IMR-90 (cell line): ENCODE measurements around the gene ZNF19. TPM values are rescaled to one million over a fixed set of nuclear protein-coding genes. Genes with fewer than 3 reads are reported as not detected.

Source experiments
- ATAC-seq: fragments of 200-7000 bp; cut with Tn5 transposase; 2 replicates; pipeline ENCODE4 v1.9.1; 2020; ENCODE audit warnings: low read depth, mild to moderate bottlenecking, moderate library complexity
- BruUV-seq: library from RNA; stranded (reverse); fragments of 400-500 nt; replicated peaks from 2 replicates; lab custom pipeline; 2021; lab: Mats Ljungman, UMichigan
- CTCF ChIA-PET: fragments of 300-600 bp; formaldehyde crosslinking; extraction: SDS; loops from one replicate; lab custom pipeline; 2021; ENCODE audit warnings: antibody characterized with exemption; lab: Yijun Ruan, JAX
- POLR2A ChIA-PET: fragments of 300-600 bp; sonication (Branson Sonifier 250); formaldehyde crosslinking; loops from one replicate; lab custom pipeline; 2022; ENCODE audit warnings: antibody characterized with exemption; ENCODE audit not compliant: unreplicated experiment; lab: Charles Lee
- DNase-seq: peaks from one replicate; pipeline ENCODE4 v3.0.0; 2013
- H2AFZ ChIP-seq: replicated peaks from 2 replicates; pipeline ENCODE3; 2013; ENCODE audit warnings: low read length, mild to moderate bottlenecking; ENCODE audit not compliant: poor library complexity
- H2AK5ac ChIP-seq: 2 replicates; pipeline ENCODE4 v1.6.1; 2013; ENCODE audit warnings: low read depth, low read length, inconsistent platforms
- H2AK9ac ChIP-seq: replicated peaks from 2 replicates; pipeline ENCODE3; 2013; ENCODE audit warnings: mild to moderate bottlenecking, low read depth, low read length, moderate library complexity; ENCODE audit not compliant: poor library complexity
- H2BK120ac ChIP-seq: 2 replicates; pipeline ENCODE4 v1.6.1; 2013; ENCODE audit warnings: low read depth, low read length, inconsistent platforms
- H2BK15ac ChIP-seq: 3 replicates; pipeline ENCODE4 v1.6.1; 2013; ENCODE audit warnings: low read depth, low read length, inconsistent platforms
- H2BK20ac ChIP-seq: 2 replicates; pipeline ENCODE4 v1.6.1; 2013; ENCODE audit warnings: low read depth, mild to moderate bottlenecking, inconsistent platforms, low read length, moderate library complexity
- H2BK5ac ChIP-seq: 2 replicates; pipeline ENCODE4 v1.6.1; 2013; ENCODE audit warnings: mild to moderate bottlenecking, low read depth, low read length, inconsistent platforms; ENCODE audit not compliant: poor library complexity, severe bottlenecking
- H3K14ac ChIP-seq: replicated peaks from 2 replicates; pipeline ENCODE4 v1.6.1; 2013; ENCODE audit warnings: low read depth, low read length, inconsistent platforms
- H3K18ac ChIP-seq: 2 replicates; pipeline ENCODE4 v1.6.1; 2013; ENCODE audit warnings: low read depth, low read length, control low read depth
- H3K23ac ChIP-seq: 2 replicates; pipeline ENCODE4 v1.6.1; 2013; ENCODE audit warnings: low read depth, low read length, inconsistent platforms
- H3K27ac ChIP-seq: 2 replicates; pipeline ENCODE4 v1.5.1; 2013; ENCODE audit warnings: mild to moderate bottlenecking, control low read depth, low read length; ENCODE audit not compliant: insufficient read depth
- H3K27me3 ChIP-seq: 2 replicates; pipeline ENCODE4 v1.6.1; 2013; ENCODE audit warnings: low read length; ENCODE audit not compliant: control insufficient read depth, insufficient read depth
- H3K36me3 ChIP-seq: 2 replicates; pipeline ENCODE4 v1.6.1; 2013; ENCODE audit warnings: low read length, mixed read lengths; ENCODE audit not compliant: control insufficient read depth, insufficient read depth
- H3K4ac ChIP-seq: 2 replicates; pipeline ENCODE4 v1.6.1; 2013; ENCODE audit warnings: low read depth, low read length, inconsistent platforms
- H3K4me1 ChIP-seq: 2 replicates; pipeline ENCODE4 v1.6.1; 2013; ENCODE audit warnings: low read length, mixed read lengths; ENCODE audit not compliant: control insufficient read depth, insufficient read depth
- H3K4me2 ChIP-seq: 2 replicates; pipeline ENCODE4 v1.6.1; 2013; ENCODE audit warnings: low read depth, mild to moderate bottlenecking, control low read depth, low read length, moderate library complexity
- H3K4me3 ChIP-seq: 2 replicates; pipeline ENCODE4 v1.5.1; 2013; ENCODE audit warnings: low read depth, mild to moderate bottlenecking, control low read depth, low read length, moderate library complexity; ENCODE audit not compliant: insufficient read depth
- H3K56ac ChIP-seq: 2 replicates; pipeline ENCODE4 v1.6.1; 2013; ENCODE audit warnings: low read length, inconsistent platforms; ENCODE audit not compliant: insufficient read depth; ENCODE audit errors: extremely low read depth
- H3K79me1 ChIP-seq, 2 experiments: 2 replicates each; pipeline ENCODE4 v1.6.1; 2013; ENCODE audit warnings: low read length in 2 of 2, inconsistent platforms in 1 of 2, low read depth in 1 of 2
- H3K9ac ChIP-seq: 2 replicates; pipeline ENCODE4 v1.6.1; 2013; ENCODE audit warnings: low read depth, low read length, control low read depth
- H3K9me1 ChIP-seq: 2 replicates; pipeline ENCODE4 v1.6.1; 2013; ENCODE audit warnings: low read length, inconsistent platforms; ENCODE audit not compliant: insufficient read depth
- H3K9me3 ChIP-seq: 2 replicates; pipeline ENCODE4 v1.6.1; 2013; ENCODE audit warnings: low read length; ENCODE audit not compliant: control insufficient read depth, insufficient read depth
- H4K20me1 ChIP-seq: 2 replicates; pipeline ENCODE4 v1.6.1; 2013; ENCODE audit warnings: low read length, inconsistent platforms; ENCODE audit not compliant: insufficient read depth
- H4K5ac ChIP-seq: 2 replicates; pipeline ENCODE4 v1.6.1; 2013; ENCODE audit warnings: mild to moderate bottlenecking, low read depth, low read length, control low read depth
- H4K8ac ChIP-seq, 2 experiments: 2 replicates each; pipeline ENCODE4 v1.6.1; 2013; ENCODE audit warnings: low read depth in 2 of 2, low read length in 2 of 2, control low read depth in 1 of 2, inconsistent platforms in 1 of 2
- H4K91ac ChIP-seq: 2 replicates; pipeline ENCODE4 v1.6.1; 2013; ENCODE audit warnings: low read depth, low read length, inconsistent platforms; ENCODE audit not compliant: insufficient read depth
- CEBPB ChIP-seq: IDR thresholded peaks from 2 replicates; pipeline ENCODE4 v1.6.1; 2012; ENCODE audit warnings: low read depth, low read length, improper control_type of control experiment
- CHD1 ChIP-seq: IDR thresholded peaks from 2 replicates; pipeline ENCODE4 v1.6.1; 2012; ENCODE audit warnings: low read depth, low read length, improper control_type of control experiment
- FOS ChIP-seq: fragments of 150-350 bp; IDR thresholded peaks from 2 replicates; pipeline ENCODE4 v1.6.1; 2016; ENCODE audit warnings: low read depth, low read length
- MAZ ChIP-seq: IDR thresholded peaks from 2 replicates; pipeline ENCODE4 v1.6.1; 2012; ENCODE audit warnings: low read depth, mild to moderate bottlenecking, low read length, improper control_type of control experiment, moderate library complexity, borderline replicate concordance
- MXI1 ChIP-seq: IDR thresholded peaks from 2 replicates; pipeline ENCODE4 v1.6.1; 2012; ENCODE audit warnings: low read depth, mild to moderate bottlenecking, low read length, moderate library complexity, borderline replicate concordance
- POLR2A ChIP-seq: IDR thresholded peaks from 2 replicates; pipeline ENCODE4 v1.6.1; 2012; ENCODE audit warnings: mild to moderate bottlenecking, low read depth, low read length
- RAD21 ChIP-seq: IDR thresholded peaks from 2 replicates; pipeline ENCODE4 v1.6.1; 2012; ENCODE audit warnings: low read length, improper control_type of control experiment
- RCOR1 ChIP-seq: IDR thresholded peaks from 2 replicates; pipeline ENCODE4 v1.6.1; 2012; ENCODE audit warnings: mild to moderate bottlenecking, low read length, improper control_type of control experiment; ENCODE audit not compliant: insufficient replicate concordance
- RFX5 ChIP-seq: IDR thresholded peaks from 2 replicates; pipeline ENCODE4 v1.8.0; 2012; ENCODE audit warnings: low read depth, mild to moderate bottlenecking, low read length, moderate library complexity
- WGBS, 2 experiments: methylation state at CpG; one replicate each; pipeline versions ENCODE4 v1.1.5 to v1.1.7; 2013; ENCODE audit warnings: missing lambda C conversion rate in 2 of 2; ENCODE audit not compliant: insufficient read length in 1 of 2; ENCODE audit errors: extremely low coverage in 2 of 2; 5-methylcytosine and 5-hydroxymethylcytosine counted together
- dilution Hi-C: fragments of 300-500 bp; cut with HindIII; formaldehyde crosslinking; loops from one replicate; pipeline ENCODE4 v1.14.3; 2018; ENCODE audit warnings: low sequenced_read_pairs; ENCODE audit not compliant: unreplicated experiment
- in situ Hi-C: fragments of 300-500 bp; cut with MboI; formaldehyde crosslinking; loops from 3 replicates; pipeline ENCODE4 v1.14.3; 2019; ENCODE audit warnings: low sequenced_read_pairs, inconsistent platforms, mixed read lengths
- intact Hi-C: fragments of 100-400 bp; cut with micrococcal nuclease; formaldehyde crosslinking; loops from 2 replicates; pipeline ENCODE4 v1.10.0; 2022
- polyA plus RNA-seq, 3 experiments: library from polyadenylated mRNA; depleted of rRNA; stranded (reverse); fragments of >200 nt; gene quantifications; 2 replicates each; pipeline ENCODE4 v1.2.3, GENCODE V29; 2012; ENCODE audit warnings: low replicate concordance in 1 of 3
- total RNA-seq: library from RNA; depleted of rRNA; stranded (reverse); fragments of >200 nt; gene quantifications from 2 replicates; pipeline ENCODE4 v1.2.3, GENCODE V29; 2012

Gene ZNF19
- total and polyA plus RNA-seq, 2 of the 4 experiments (the other 2 are of a cell fraction), result 0.89 to 2.9 TPM

GRCh38 chr16:71492786-71493185 is 3.7 kb upstream of the ZNF19 start:
- ATAC-seq (no peak), DNase-seq (no peak)
- Histone ChIP-seq H2AFZ (no peak overlapping the region), H3K36me3 (no peaks in the 10 kb centered on the region), H2BK15ac (no peak overlapping the region), H3K9me1 (no peaks in the 10 kb centered on the region), H4K20me1 (no peaks in the 10 kb centered on the region), H4K8ac (no peak overlapping the region), H3K14ac (no peak overlapping the region), H3K9me3 (no peaks in the 10 kb centered on the region), H2BK20ac (no peak overlapping the region), H3K79me1 (no peaks in the 10 kb centered on the region), H3K9ac (no peak overlapping the region), H3K18ac (no peak overlapping the region), H4K5ac (no peak overlapping the region), H2BK120ac (no peak overlapping the region), H4K91ac (no peak overlapping the region), H3K4me2 (no peak overlapping the region), H2AK5ac (no peak overlapping the region), H3K56ac (no peak overlapping the region), H3K4ac (no peak overlapping the region), H2AK9ac (no peak overlapping the region), H3K4me1 (no peaks in the 10 kb centered on the region), H3K27ac (no peak overlapping the region), H3K4me3 (no peak overlapping the region), H2BK5ac (no peak overlapping the region), H3K27me3 (peaks cover 4% of the 10 kb centered on the region), H3K23ac (no peak overlapping the region)
- TF ChIP-seq CEBPB, result no peak
- no peak for TF ChIP-seq POLR2A
- no peak for TF ChIP-seq FOS
- TF ChIP-seq MXI1, result no peak
- no peak for TF ChIP-seq MAZ
- TF ChIP-seq RCOR1, result no peak
- TF ChIP-seq CHD1, result no peak
- TF ChIP-seq RFX5, result no peak
- TF ChIP-seq RAD21, result no peak
- ChIA-PET CTCF (no interaction called here), POLR2A (no interaction called here)
- no TSS peak for BruUV-seq
- intact Hi-C loops, result loop anchor here (10.0 kb wide), 1 partner anchor 122 kb away; no protein-coding TSS in a partner anchor
- dilution Hi-C loops, result no loop called here
- WGBS, 2 experiments, result 25% methylated on average over 1 of the region's 2 CpGs; no CpG with 5 or more reads in 1 of the 2 experiments
- in situ Hi-C loops, result loop anchor here (25.0 kb wide), 1 partner anchor 705 kb away; no protein-coding TSS in a partner anchor
